Measurements from ENCODE around the gene RNF130. TPM values are rescaled to one million over a fixed set of nuclear protein-coding genes. Genes with fewer than 3 reads are reported as not detected.
"Not testable (repeated sequence)": the region's sequence is repeated elsewhere in the genome, so short reads cannot be mapped to it uniquely, and the experiment has no call there.

RNF130 gene
- polyA plus RNA-seq, 4 donors = 15.9 to 40.2 (median 28.4) TPM

DNA sequence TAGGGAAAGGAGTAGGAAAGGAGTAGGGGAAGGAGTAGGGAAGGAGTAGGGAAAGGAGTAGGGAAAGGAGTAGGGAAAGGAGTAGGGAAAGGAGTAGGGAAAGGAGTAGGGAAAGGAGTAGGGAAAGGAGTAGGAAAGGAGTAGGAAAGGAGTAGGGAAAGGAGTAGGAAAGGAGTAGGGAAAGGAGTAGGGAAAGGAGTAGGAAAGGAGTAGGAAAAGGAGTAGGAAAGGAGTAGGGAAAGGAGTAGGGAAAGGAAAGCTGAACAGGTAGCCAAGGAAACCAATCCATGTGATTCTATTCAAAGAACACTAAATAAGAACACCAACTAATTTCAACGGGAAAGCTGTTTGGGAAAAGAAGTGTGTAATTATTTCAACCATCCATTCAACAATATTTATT lies 56.0 kb downstream of the RNF130 start:
- not testable (repeated sequence) for FAIRE-seq; H3K4me1 ChIP-seq (ENCODE audit: control insufficient read depth in 3 of 3, insufficient read depth in 2 of 3, low read depth in 1 of 3, low read length in 2 of 3); H3K27me3 ChIP-seq (ENCODE audit: control insufficient read depth in 3 of 3, insufficient read depth in 3 of 3, low read length in 3 of 3); DNase-seq; H3K4me3 ChIP-seq (ENCODE audit: low read depth in 1 of 3, low read length in 3 of 3); H3K9me3 ChIP-seq (ENCODE audit: control insufficient read depth in 2 of 2, insufficient read depth in 1 of 2, low read depth in 1 of 2, low read length in 1 of 2); H3K27ac ChIP-seq (ENCODE audit: low read depth in 1 of 3, low read length in 2 of 3)
- 95 to 100% (median 97%) methylated on average over 1 of the region's 1 CpG for WGBS, 3 donors
- H3K36me3 ChIP-seq (ENCODE audit: control insufficient read depth in 3 of 3, insufficient read depth in 2 of 3, low read depth in 1 of 3, low read length in 3 of 3) = peaks cover 3 to 11% (median 5%) of the 10 kb centered on the region in 3 donors

- 62 to 71% (median 68%) methylated on average over 1 of the region's 1 CpG for WGBS, 3 donors
- no peaks in the 10 kb centered on the region for H3K27me3 ChIP-seq (ENCODE audit: control insufficient read depth in 3 of 3, insufficient read depth in 3 of 3, low read length in 3 of 3)
- peaks cover 3 to 5% (median 5%) of the 10 kb centered on the region in 3 donors for H3K36me3 ChIP-seq (ENCODE audit: control insufficient read depth in 3 of 3, insufficient read depth in 2 of 3, low read depth in 1 of 3, low read length in 3 of 3)
- H3K27ac ChIP-seq (ENCODE audit: low read depth in 1 of 3, low read length in 2 of 3) = no peak overlapping the region
- DNase-seq (no peak), FAIRE-seq (no peak)
- no peak overlapping the region for H3K4me3 ChIP-seq (ENCODE audit: low read depth in 1 of 3, low read length in 3 of 3)
- no peaks in the 10 kb centered on the region for H3K4me1 ChIP-seq (ENCODE audit: control insufficient read depth in 3 of 3, insufficient read depth in 2 of 3, low read depth in 1 of 3, low read length in 2 of 3)
- no peaks in the 10 kb centered on the region for H3K9me3 ChIP-seq (ENCODE audit: control insufficient read depth in 2 of 2, insufficient read depth in 1 of 2, low read depth in 1 of 2, low read length in 1 of 2)
Observed at GRCh38 chr5:180013678-180014077, 57.9 kb downstream of the RNF130 start.

- WGBS, 3 donors = 36 to 50% (median 37%) methylated on average over 2 of the region's 2 CpGs
- H3K4me3 ChIP-seq (ENCODE audit: low read depth in 1 of 3, low read length in 3 of 3) = no peak overlapping the region
- H3K36me3 ChIP-seq (ENCODE audit: control insufficient read depth in 3 of 3, insufficient read depth in 2 of 3, low read depth in 1 of 3, low read length in 3 of 3) = peaks cover 3 to 5% (median 3%) of the 10 kb centered on the region in 3 donors
- FAIRE-seq = no peak
- no peaks in the 10 kb centered on the region for H3K27me3 ChIP-seq (ENCODE audit: control insufficient read depth in 3 of 3, insufficient read depth in 3 of 3, low read length in 3 of 3)
- no peaks in the 10 kb centered on the region for H3K9me3 ChIP-seq (ENCODE audit: control insufficient read depth in 2 of 2, insufficient read depth in 1 of 2, low read depth in 1 of 2, low read length in 1 of 2)
- H3K4me1 ChIP-seq (ENCODE audit: control insufficient read depth in 3 of 3, insufficient read depth in 2 of 3, low read depth in 1 of 3, low read length in 2 of 3) = no peaks in the 10 kb centered on the region
- H3K27ac ChIP-seq (ENCODE audit: low read depth in 1 of 3, low read length in 2 of 3) = no peak overlapping the region
- DNase-seq = no peak
Observed at GRCh38 chr5:180012316-180012715, 59.2 kb downstream of the RNF130 start.

DNA sequence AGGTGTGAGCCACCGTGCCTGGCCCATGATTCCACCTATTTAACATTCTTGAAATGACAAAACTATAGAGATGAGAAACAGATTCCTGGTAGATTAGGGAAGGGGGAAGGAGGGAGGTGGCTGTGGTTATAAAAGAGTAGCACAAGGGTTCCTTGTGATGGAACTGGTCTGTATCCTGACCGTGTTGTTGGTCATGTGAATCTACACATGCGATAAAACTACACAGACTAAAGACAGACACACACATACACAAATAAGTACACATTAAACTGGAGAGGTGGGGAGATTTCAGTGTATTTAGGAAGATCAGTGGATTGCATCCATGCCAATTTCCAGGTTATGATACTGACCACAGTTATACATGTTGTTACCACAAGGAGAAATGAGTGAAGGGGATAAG lies 60.9 kb downstream of the RNF130 start:
- WGBS, 3 donors = 91 to 95% (median 92%) methylated on average over 3 of the region's 3 CpGs
- Histone ChIP-seq H3K9me3 (ENCODE audit: control insufficient read depth in 2 of 2, insufficient read depth in 1 of 2, low read depth in 1 of 2, low read length in 1 of 2) (no peaks in the 10 kb centered on the region), H3K27ac (ENCODE audit: low read depth in 1 of 3, low read length in 2 of 3) (no peak overlapping the region), H3K4me3 (ENCODE audit: low read depth in 1 of 3, low read length in 3 of 3) (no peak overlapping the region), H3K36me3 (ENCODE audit: control insufficient read depth in 3 of 3, insufficient read depth in 2 of 3, low read depth in 1 of 3, low read length in 3 of 3) (peaks cover 3 to 5% (median 3%) of the 10 kb centered on the region in 3 donors), H3K4me1 (ENCODE audit: control insufficient read depth in 3 of 3, insufficient read depth in 2 of 3, low read depth in 1 of 3, low read length in 2 of 3) (no peaks in the 10 kb centered on the region), H3K27me3 (ENCODE audit: control insufficient read depth in 3 of 3, insufficient read depth in 3 of 3, low read length in 3 of 3) (no peaks in the 10 kb centered on the region)
- DNase-seq (no peak), FAIRE-seq (no peak)

DNA sequence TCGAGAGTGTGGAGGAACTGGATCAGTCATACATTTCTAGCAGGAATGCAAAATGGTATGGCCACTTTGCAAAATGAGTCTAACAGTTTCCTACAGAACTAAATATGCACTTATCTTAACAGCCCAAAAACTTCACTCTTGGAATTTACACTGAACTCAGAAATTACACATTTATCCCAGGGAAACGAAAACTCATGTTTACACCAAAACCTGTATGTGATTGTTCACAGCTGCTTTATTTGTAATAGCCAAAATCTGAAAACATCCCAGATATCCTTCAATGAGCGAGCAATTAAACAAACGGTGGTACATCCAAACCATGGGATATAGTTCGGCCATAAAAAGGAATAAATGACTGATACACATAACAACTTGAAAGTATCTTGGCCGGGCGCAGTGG lies 62.0 kb downstream of the RNF130 start:
- H3K9me3 ChIP-seq (ENCODE audit: control insufficient read depth in 2 of 2, insufficient read depth in 1 of 2, low read depth in 1 of 2, low read length in 1 of 2) = no peaks in the 10 kb centered on the region
- FAIRE-seq (no peak), DNase-seq (no peak)
- no peak overlapping the region for H3K4me3 ChIP-seq (ENCODE audit: low read depth in 1 of 3, low read length in 3 of 3)
- H3K27ac ChIP-seq (ENCODE audit: low read depth in 1 of 3, low read length in 2 of 3) = no peak overlapping the region
- peaks cover 3 to 5% (median 3%) of the 10 kb centered on the region in 3 donors for H3K36me3 ChIP-seq (ENCODE audit: control insufficient read depth in 3 of 3, insufficient read depth in 2 of 3, low read depth in 1 of 3, low read length in 3 of 3)
- WGBS, 3 donors = 78 to 91% (median 85%) methylated on average over 7 of the region's 7 CpGs
- no peaks in the 10 kb centered on the region for H3K4me1 ChIP-seq (ENCODE audit: control insufficient read depth in 3 of 3, insufficient read depth in 2 of 3, low read depth in 1 of 3, low read length in 2 of 3)
- no peaks in the 10 kb centered on the region for H3K27me3 ChIP-seq (ENCODE audit: control insufficient read depth in 3 of 3, insufficient read depth in 3 of 3, low read length in 3 of 3)

DNA sequence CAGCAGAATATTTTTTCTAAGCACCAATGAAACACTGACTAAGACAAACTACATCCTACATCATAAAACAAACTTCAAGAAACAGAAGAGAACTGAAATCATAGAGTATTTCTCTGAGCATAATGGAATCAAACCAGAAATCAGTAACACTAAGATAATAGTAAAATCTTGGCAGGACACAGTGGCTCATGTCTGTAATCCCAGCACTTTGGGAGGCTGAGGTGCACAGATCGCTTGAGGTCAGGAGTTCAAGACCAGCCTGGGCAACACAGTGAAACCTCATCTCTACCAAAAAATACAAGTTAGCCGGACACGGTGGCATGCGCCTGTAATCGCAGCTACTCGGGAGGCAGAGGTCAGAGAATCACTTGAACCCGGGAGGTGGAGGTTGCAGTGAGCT lies 63.1 kb downstream of the RNF130 start:
- Histone ChIP-seq H3K4me3 (ENCODE audit: low read depth in 1 of 3, low read length in 3 of 3) (no peak overlapping the region), H3K27ac (ENCODE audit: low read depth in 1 of 3, low read length in 2 of 3) (no peak overlapping the region), H3K27me3 (ENCODE audit: control insufficient read depth in 3 of 3, insufficient read depth in 3 of 3, low read length in 3 of 3) (no peaks in the 10 kb centered on the region), H3K4me1 (ENCODE audit: control insufficient read depth in 3 of 3, insufficient read depth in 2 of 3, low read depth in 1 of 3, low read length in 2 of 3) (no peaks in the 10 kb centered on the region), H3K9me3 (ENCODE audit: control insufficient read depth in 2 of 2, insufficient read depth in 1 of 2, low read depth in 1 of 2, low read length in 1 of 2) (no peaks in the 10 kb centered on the region), H3K36me3 (ENCODE audit: control insufficient read depth in 3 of 3, insufficient read depth in 2 of 3, low read depth in 1 of 3, low read length in 3 of 3) (peaks cover 3 to 5% (median 3%) of the 10 kb centered on the region in 3 donors)
- FAIRE-seq = no peak
- WGBS, 3 donors = 96 to 98% (median 97%) methylated on average over 7 of the region's 7 CpGs
- DNase-seq = no peak

GRCh38 chr5:180007582-180007981 lies 64.0 kb downstream of the RNF130 start:
- no peaks in the 10 kb centered on the region for H3K4me1 ChIP-seq (ENCODE audit: control insufficient read depth in 3 of 3, insufficient read depth in 2 of 3, low read depth in 1 of 3, low read length in 2 of 3)
- no peaks in the 10 kb centered on the region for H3K9me3 ChIP-seq (ENCODE audit: control insufficient read depth in 2 of 2, insufficient read depth in 1 of 2, low read depth in 1 of 2, low read length in 1 of 2)
- H3K27ac ChIP-seq (ENCODE audit: low read depth in 1 of 3, low read length in 2 of 3) = no peak overlapping the region
- peaks cover 2 to 3% (median 3%) of the 10 kb centered on the region in 3 donors for H3K36me3 ChIP-seq (ENCODE audit: control insufficient read depth in 3 of 3, insufficient read depth in 2 of 3, low read depth in 1 of 3, low read length in 3 of 3)
- DNase-seq = peak in 1 of 2 donors; percentile 54
- H3K27me3 ChIP-seq (ENCODE audit: control insufficient read depth in 3 of 3, insufficient read depth in 3 of 3, low read length in 3 of 3) = no peaks in the 10 kb centered on the region
- H3K4me3 ChIP-seq (ENCODE audit: low read depth in 1 of 3, low read length in 3 of 3) = no peak overlapping the region
- 28 to 47% (median 45%) methylated on average over 8 of the region's 8 CpGs for WGBS, 3 donors
- FAIRE-seq = no peak

- FAIRE-seq (no peak), DNase-seq (no peak)
- H3K4me3 ChIP-seq (ENCODE audit: low read depth in 1 of 3, low read length in 3 of 3) = no peak overlapping the region
Observed at GRCh38 chr5:180006141-180006540, 65.4 kb downstream of the RNF130 start.

DNA sequence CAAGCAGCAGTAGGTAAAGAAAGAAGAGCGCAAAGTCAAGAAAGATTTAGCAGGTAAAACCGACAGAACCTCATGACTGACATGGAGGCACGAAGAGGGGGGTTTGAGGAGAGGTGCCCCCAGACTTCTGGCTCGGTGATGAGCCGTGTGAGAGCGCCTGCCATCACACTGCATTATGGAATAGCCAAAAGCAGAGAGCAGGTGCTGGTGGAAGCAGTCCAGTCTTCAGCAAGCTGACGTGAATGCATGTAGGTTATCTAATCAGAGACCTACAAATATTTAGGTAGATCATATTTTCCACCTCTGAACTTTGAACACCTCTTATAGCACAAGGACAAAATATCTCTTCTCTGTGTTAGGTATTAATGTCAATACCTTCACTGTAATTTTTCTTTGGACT lies 68.4 kb downstream of the RNF130 start:
- Histone ChIP-seq H3K4me3 (ENCODE audit: low read depth in 1 of 3, low read length in 3 of 3) (no peak overlapping the region), H3K27me3 (ENCODE audit: control insufficient read depth in 3 of 3, insufficient read depth in 3 of 3, low read length in 3 of 3) (no peaks in the 10 kb centered on the region), H3K36me3 (ENCODE audit: control insufficient read depth in 3 of 3, insufficient read depth in 2 of 3, low read depth in 1 of 3, low read length in 3 of 3) (peaks cover 0 to 10% (median 0%) of the 10 kb centered on the region in 3 donors), H3K27ac (ENCODE audit: low read depth in 1 of 3, low read length in 2 of 3) (no peak overlapping the region), H3K9me3 (ENCODE audit: control insufficient read depth in 2 of 2, insufficient read depth in 1 of 2, low read depth in 1 of 2, low read length in 1 of 2) (peaks cover 0 to 14% of the 10 kb centered on the region in 2 donors), H3K4me1 (ENCODE audit: control insufficient read depth in 3 of 3, insufficient read depth in 2 of 3, low read depth in 1 of 3, low read length in 2 of 3) (no peaks in the 10 kb centered on the region)
- FAIRE-seq (no peak), DNase-seq (peak in 1 of 2 donors; percentile 34)
- 43 to 73% (median 44%) methylated on average over 7 of the region's 7 CpGs for WGBS, 3 donors

More at GRCh38 chr5:180006141-180006540, 65.4 kb downstream of the RNF130 start:
- Histone ChIP-seq H3K36me3 (ENCODE audit: control insufficient read depth in 3 of 3, insufficient read depth in 2 of 3, low read depth in 1 of 3, low read length in 3 of 3) (peaks cover 0 to 10% (median 2%) of the 10 kb centered on the region in 3 donors), H3K4me1 (ENCODE audit: control insufficient read depth in 3 of 3, insufficient read depth in 2 of 3, low read depth in 1 of 3, low read length in 2 of 3) (no peaks in the 10 kb centered on the region), H3K9me3 (ENCODE audit: control insufficient read depth in 2 of 2, insufficient read depth in 1 of 2, low read depth in 1 of 2, low read length in 1 of 2) (peaks cover 0 to 3% of the 10 kb centered on the region in 2 donors), H3K27me3 (ENCODE audit: control insufficient read depth in 3 of 3, insufficient read depth in 3 of 3, low read length in 3 of 3) (no peaks in the 10 kb centered on the region), H3K27ac (ENCODE audit: low read depth in 1 of 3, low read length in 2 of 3) (no peak overlapping the region)
